Glutamatergic neuron (in vitro differentiated cells): ENCODE measurements around the gene HMHB1. TPM values are rescaled to one million over a fixed set of nuclear protein-coding genes. Genes with fewer than 3 reads are reported as not detected.

ENCODE experiments used
- DNase-seq: peaks from one replicate; pipeline ENCODE4 v3.0.0; 2022
- H3K27ac Mint-ChIP-seq: one replicate; pipeline ENCODE4 v1.8.0; 2020; ENCODE audit warnings: mild to moderate bottlenecking, mixed read lengths, inconsistent platforms; ENCODE audit not compliant: unreplicated experiment
- H3K27me3 Mint-ChIP-seq: one replicate; pipeline ENCODE4 v1.8.0; 2020; ENCODE audit warnings: mild to moderate bottlenecking, moderate library complexity, mixed read lengths, inconsistent platforms; ENCODE audit not compliant: unreplicated experiment
- H3K36me3 Mint-ChIP-seq: one replicate; pipeline ENCODE4 v1.8.0; 2020; ENCODE audit warnings: mild to moderate bottlenecking, mixed read lengths, inconsistent platforms; ENCODE audit not compliant: unreplicated experiment
- H3K4me1 Mint-ChIP-seq: one replicate; pipeline ENCODE4 v1.8.0; 2020; ENCODE audit warnings: mild to moderate bottlenecking, low read depth, mixed read lengths, inconsistent platforms; ENCODE audit not compliant: unreplicated experiment
- H3K4me3 Mint-ChIP-seq: one replicate; pipeline ENCODE4 v1.8.0; 2020; ENCODE audit warnings: mild to moderate bottlenecking, mixed read lengths, inconsistent platforms; ENCODE audit not compliant: unreplicated experiment
- H3K9me3 Mint-ChIP-seq: one replicate; pipeline ENCODE4 v1.8.0; 2020; ENCODE audit warnings: mild to moderate bottlenecking, moderate library complexity, mixed read lengths, inconsistent platforms; ENCODE audit not compliant: unreplicated experiment
- long read RNA-seq: library from polyadenylated mRNA; unstranded; transcript quantifications from one replicate; pipeline ENCODE4 v2.0.0, GENCODE V29; 2020; ENCODE audit not compliant: unreplicated experiment
- total RNA-seq: library from RNA; stranded (reverse); fragmentation: NEBNext Ultra II Directional; extraction: Animal tissue kit (Norgen Biotek cat#: 25700); gene quantifications from one replicate; pipeline ENCODE4 v1.2.1, GENCODE V29; 2021; ENCODE audit not compliant: unreplicated experiment
- TF ChIP-seq, protein P1 (sequence below): fragments of 200-600 bp; sonication (generic); IDR thresholded peaks from one replicate; pipeline ENCODE4 v1.5.0; 2021; ENCODE audit not compliant: partially characterized antibody, unreplicated experiment

The HMHB1 gene
- not detected for total RNA-seq
- long read RNA-seq: 0 reads

DNA sequence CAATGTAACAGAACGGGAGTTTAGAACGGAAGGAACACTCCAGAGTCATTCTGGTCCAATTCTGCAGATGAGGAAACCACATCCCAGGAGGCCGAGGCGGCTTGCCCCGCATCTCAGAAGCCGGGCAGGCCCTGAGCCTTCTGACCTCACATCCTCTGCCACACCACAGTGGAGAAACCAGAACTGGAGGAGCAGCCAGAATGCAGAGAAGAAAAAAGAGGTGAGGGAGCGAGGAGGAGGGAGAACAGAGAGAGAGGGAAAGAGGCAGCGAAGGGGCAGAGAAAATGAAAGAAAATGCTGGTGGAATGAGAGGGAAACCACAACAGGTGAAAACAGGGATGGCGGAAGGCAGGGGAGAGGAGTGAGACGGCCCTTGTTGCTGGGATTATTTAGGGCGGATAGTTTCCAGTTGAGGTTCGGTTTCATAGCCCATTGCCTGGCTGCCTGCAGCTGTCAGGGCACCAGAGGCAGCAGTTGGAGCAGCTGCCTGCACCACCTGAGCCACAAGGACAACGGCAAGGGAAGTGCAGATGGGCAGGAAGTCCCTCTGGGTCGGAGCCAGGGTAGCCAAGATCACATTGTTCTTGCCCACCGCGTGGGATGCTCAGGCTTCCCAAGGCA is at the start of gene HMHB1:
Gene HMHB1 (plus strand): TSS at position 77 of the 621 bp plus-strand sequence.
- Mint-ChIP-seq H3K36me3 (no peaks in the 10 kb centered on the region), H3K27me3 (peaks cover 2% of the 10 kb centered on the region)
- TF ChIP-seq, protein P1, sequence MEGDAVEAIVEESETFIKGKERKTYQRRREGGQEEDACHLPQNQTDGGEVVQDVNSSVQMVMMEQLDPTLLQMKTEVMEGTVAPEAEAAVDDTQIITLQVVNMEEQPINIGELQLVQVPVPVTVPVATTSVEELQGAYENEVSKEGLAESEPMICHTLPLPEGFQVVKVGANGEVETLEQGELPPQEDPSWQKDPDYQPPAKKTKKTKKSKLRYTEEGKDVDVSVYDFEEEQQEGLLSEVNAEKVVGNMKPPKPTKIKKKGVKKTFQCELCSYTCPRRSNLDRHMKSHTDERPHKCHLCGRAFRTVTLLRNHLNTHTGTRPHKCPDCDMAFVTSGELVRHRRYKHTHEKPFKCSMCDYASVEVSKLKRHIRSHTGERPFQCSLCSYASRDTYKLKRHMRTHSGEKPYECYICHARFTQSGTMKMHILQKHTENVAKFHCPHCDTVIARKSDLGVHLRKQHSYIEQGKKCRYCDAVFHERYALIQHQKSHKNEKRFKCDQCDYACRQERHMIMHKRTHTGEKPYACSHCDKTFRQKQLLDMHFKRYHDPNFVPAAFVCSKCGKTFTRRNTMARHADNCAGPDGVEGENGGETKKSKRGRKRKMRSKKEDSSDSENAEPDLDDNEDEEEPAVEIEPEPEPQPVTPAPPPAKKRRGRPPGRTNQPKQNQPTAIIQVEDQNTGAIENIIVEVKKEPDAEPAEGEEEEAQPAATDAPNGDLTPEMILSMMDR: no peak

DNA sequence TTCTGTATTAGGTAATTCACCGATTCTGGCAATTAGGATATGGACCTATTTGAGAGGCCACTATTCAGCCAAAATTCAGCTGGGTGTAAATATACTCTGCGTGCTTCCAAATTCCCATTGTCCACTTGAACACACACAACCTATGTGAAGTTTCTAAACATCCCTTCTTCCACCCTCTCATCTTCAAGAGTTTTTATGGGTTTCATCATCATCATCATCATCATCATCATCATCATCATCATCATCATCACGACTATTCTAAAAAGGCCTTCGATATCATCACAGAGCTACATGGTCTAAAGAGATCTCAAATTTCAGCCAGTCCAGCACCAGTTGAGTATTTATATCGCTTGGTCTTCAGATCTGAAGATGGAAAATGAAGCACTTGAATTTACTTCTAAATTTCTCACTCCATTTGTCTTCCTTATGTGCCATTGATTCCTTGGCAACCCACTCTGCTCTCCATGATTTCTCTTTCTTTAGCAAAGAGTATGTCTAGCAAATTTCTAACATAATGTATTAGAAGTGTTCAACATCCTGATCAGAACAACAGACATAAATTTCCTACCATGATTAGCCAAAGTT is 49.2 kb upstream of the HMHB1 start:
- no peaks in the 10 kb centered on the region for H3K9me3 Mint-ChIP-seq
- H3K4me3 Mint-ChIP-seq: no peak overlapping the region
- TF ChIP-seq, protein P1: no peak
- no peak for DNase-seq
- H3K27ac Mint-ChIP-seq: no peak overlapping the region
- no peaks in the 10 kb centered on the region for H3K4me1 Mint-ChIP-seq
- H3K27me3 Mint-ChIP-seq: peaks cover 1% of the 10 kb centered on the region
- no peaks in the 10 kb centered on the region for H3K36me3 Mint-ChIP-seq

More for the DNA sequence above, at the start of gene HMHB1:
- DNase-seq: no peak
- Mint-ChIP-seq H3K4me1 (peaks cover 20% of the 10 kb centered on the region), H3K27ac (peak within 1 kb of the TSS; percentile 60), H3K9me3 (peaks cover 4% of the 10 kb centered on the region), H3K4me3 (no peak within 1 kb of the TSS)

DNA sequence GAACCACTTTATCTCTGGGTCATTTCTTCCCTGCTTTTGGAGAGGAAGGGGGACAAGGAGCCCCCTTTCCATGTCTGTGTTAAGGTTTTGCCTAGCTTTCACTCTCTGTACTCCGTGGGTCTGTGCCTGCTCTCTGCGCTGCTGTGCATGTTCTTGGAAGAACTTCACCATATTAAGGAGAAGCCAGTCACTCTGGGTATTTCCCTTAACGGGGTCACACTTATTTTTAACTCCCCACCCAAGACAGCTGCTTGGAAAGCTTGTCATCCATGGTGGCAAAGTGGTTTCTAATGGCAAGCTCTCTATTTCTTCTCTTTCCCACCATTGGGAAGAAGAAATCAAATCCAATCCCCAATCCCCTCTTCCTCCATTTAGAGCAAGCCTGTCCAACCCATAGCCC is 44.8 kb upstream of the HMHB1 start:
- H3K4me1 Mint-ChIP-seq: peaks cover 18% of the 10 kb centered on the region
- TF ChIP-seq, protein P1: no peak
- no peaks in the 10 kb centered on the region for H3K9me3 Mint-ChIP-seq
- no peak for DNase-seq
- H3K27ac Mint-ChIP-seq: no peak overlapping the region
- H3K36me3 Mint-ChIP-seq: no peaks in the 10 kb centered on the region
- no peak overlapping the region for H3K4me3 Mint-ChIP-seq
- peaks cover 2% of the 10 kb centered on the region for H3K27me3 Mint-ChIP-seq

DNA sequence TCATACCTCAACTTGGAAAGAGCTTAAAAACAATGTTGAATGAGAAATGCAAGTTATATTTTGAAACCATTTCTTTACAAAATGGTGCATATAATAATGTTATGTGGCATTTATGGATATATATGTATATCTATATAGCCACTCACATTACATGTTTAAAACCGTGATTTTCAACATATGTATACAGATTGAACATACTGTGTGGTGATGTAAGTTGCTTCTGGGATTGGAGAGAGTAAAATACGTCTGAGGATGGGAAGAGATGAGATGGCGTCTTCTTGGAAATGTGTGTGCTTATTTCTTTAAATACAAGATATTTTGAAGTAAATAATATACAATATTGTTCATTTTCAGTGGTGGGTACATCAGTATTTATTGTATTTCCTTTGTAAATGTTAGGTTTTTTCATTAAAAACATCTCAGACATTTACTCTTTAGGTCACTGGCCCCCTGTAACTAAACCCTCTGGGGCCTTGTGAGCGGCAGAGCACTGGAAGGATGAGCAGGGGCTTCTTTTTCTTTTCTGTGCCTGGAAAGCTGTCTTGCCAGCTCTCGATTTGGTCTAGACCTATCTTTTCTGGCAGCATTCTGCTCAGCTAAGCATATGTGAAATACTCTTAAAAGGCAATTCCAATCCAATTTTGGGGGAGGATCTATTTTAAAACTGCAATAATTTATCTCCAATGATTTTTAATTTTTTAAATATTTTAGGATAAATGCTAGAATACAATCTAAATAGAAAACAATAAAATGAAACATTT is 42.8 kb upstream of the HMHB1 start:
- TF ChIP-seq, protein P1: no peak
- DNase-seq: no peak
- H3K27ac Mint-ChIP-seq: no peak overlapping the region
- H3K4me3 Mint-ChIP-seq: no peak overlapping the region
- peaks cover 23% of the 10 kb centered on the region for H3K4me1 Mint-ChIP-seq
- H3K9me3 Mint-ChIP-seq: no peaks in the 10 kb centered on the region
- H3K36me3 Mint-ChIP-seq: no peaks in the 10 kb centered on the region
- peaks cover 2% of the 10 kb centered on the region for H3K27me3 Mint-ChIP-seq
